ENCODE measurements around the gene TUT1.

DNA sequence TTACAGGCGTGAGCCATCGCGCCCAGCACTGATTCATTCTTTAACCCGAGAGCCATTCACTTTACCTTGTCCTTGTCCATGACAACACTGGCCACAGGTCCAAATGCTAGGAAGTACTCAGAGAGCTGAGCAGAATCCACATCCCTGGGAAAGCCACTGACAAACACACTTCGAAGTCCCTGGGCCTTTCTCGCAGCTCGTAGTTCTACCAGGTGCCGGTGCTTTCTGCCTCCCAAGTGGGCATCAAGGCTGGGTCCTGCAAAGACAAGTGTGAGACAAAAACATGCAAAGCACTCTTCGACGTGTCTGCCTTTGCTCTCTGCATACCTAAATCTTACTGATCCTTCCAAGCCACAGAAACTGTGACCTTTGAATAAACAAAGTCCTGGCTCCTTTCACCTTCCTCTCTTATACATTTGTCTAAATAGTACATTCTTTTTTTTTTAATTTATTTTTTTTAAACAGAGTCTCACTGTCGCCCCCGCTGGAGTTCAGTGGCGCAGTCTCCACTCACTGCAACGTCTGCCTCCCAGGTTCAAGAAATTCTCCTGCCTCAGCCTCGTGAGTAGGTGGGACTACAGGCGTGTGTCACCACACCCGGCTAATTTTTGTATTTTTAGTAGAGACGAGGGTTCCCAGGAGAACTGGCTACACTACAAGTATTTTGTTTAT is 2.2 kb downstream of the TUT1 start:
- TF ChIP-seq, protein P1, sequence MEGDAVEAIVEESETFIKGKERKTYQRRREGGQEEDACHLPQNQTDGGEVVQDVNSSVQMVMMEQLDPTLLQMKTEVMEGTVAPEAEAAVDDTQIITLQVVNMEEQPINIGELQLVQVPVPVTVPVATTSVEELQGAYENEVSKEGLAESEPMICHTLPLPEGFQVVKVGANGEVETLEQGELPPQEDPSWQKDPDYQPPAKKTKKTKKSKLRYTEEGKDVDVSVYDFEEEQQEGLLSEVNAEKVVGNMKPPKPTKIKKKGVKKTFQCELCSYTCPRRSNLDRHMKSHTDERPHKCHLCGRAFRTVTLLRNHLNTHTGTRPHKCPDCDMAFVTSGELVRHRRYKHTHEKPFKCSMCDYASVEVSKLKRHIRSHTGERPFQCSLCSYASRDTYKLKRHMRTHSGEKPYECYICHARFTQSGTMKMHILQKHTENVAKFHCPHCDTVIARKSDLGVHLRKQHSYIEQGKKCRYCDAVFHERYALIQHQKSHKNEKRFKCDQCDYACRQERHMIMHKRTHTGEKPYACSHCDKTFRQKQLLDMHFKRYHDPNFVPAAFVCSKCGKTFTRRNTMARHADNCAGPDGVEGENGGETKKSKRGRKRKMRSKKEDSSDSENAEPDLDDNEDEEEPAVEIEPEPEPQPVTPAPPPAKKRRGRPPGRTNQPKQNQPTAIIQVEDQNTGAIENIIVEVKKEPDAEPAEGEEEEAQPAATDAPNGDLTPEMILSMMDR (conservative IDR thresholded peaks at IDR 0.05) = no peak; the same call in 1 of the 2 replicates
- no peak for TF ChIP-seq ZFX (IDR thresholded peaks at IDR 0.05)
